ENCODE results near the gene PALD1.

The PALD1 gene

DNA sequence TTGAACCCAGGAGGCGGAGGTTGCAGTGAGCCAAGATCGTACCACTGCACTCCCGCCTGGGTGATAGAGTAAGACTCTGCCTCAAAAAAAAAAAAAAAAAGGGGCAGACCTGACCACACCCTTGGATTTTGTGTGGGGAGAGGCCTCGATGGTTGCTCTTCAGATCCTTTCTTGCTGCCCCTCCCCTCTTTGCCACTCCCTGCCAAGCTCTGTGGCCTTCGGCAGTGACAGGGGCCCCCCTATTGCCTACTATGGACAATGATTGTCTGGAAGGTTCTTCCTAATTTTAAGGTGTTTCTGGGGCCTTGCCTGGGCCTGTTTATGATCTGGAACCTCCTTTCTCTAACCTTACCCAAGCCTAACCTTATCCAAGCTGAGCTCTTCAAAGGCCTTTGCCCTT, 123.2 kb downstream of the PALD1 start:
- no peak overlapping the region for H2BK12ac ChIP-seq (ENCODE audit: low read length)
- no peak overlapping the region for H3K4me2 ChIP-seq (ENCODE audit: low read length)
- H3K4me1 ChIP-seq (ENCODE audit: control insufficient read depth in 1 of 2, insufficient read depth in 2 of 2, low read length in 2 of 2) = no peaks in the 10 kb centered on the region
- no peak overlapping the region for H3K4ac ChIP-seq (ENCODE audit: low read depth, low read length)
- no peak overlapping the region for H2BK5ac ChIP-seq (ENCODE audit: low read depth, low read length, poor library complexity)
- no peak overlapping the region for H4K91ac ChIP-seq (ENCODE audit: low read depth, low read length)
- H4K8ac ChIP-seq (ENCODE audit: low read depth, low read length) = no peak overlapping the region
- H3K4me3 ChIP-seq (ENCODE audit: low read depth, low read length) = no peak overlapping the region
- WGBS (ENCODE audit: extremely low coverage, insufficient coverage, insufficient read length) = no CpG with 5 or more reads among the region's 5 CpGs
- H2AK5ac ChIP-seq (ENCODE audit: low read length) = no peak overlapping the region
- no peak overlapping the region for H2BK120ac ChIP-seq (ENCODE audit: insufficient read depth, low read length, poor library complexity)
- H3K9ac ChIP-seq (ENCODE audit: low read length) = no peak overlapping the region
- H3K14ac ChIP-seq (ENCODE audit: low read length) = no peak overlapping the region
- no peak overlapping the region for H3K18ac ChIP-seq (ENCODE audit: low read length)
- H3K36me3 ChIP-seq (ENCODE audit: control insufficient read depth in 1 of 2, insufficient read depth in 2 of 2, low read length in 2 of 2) = no peaks in the 10 kb centered on the region
- H3K27me3 ChIP-seq (ENCODE audit: insufficient read depth, low read length) = no peaks in the 10 kb centered on the region
- no peak overlapping the region for H3K27ac ChIP-seq (ENCODE audit: low read depth, low read length)
- H3K9me3 ChIP-seq (ENCODE audit: insufficient read depth, low read depth, low read length) = peaks cover 2% of the 10 kb centered on the region
- H2AFZ ChIP-seq (ENCODE audit: insufficient read depth, low read length, poor library complexity) = no peak overlapping the region
- H4K12ac ChIP-seq (ENCODE audit: low read depth, low read length) = no peak overlapping the region
- H3K23ac ChIP-seq (ENCODE audit: low read length) = no peak overlapping the region
- no peaks in the 10 kb centered on the region for H3K79me2 ChIP-seq (ENCODE audit: control insufficient read depth, insufficient read depth, low read length, poor library complexity)
- no peak for DNase-seq
- no peaks in the 10 kb centered on the region for H3K79me1 ChIP-seq (ENCODE audit: low read length)

DNA sequence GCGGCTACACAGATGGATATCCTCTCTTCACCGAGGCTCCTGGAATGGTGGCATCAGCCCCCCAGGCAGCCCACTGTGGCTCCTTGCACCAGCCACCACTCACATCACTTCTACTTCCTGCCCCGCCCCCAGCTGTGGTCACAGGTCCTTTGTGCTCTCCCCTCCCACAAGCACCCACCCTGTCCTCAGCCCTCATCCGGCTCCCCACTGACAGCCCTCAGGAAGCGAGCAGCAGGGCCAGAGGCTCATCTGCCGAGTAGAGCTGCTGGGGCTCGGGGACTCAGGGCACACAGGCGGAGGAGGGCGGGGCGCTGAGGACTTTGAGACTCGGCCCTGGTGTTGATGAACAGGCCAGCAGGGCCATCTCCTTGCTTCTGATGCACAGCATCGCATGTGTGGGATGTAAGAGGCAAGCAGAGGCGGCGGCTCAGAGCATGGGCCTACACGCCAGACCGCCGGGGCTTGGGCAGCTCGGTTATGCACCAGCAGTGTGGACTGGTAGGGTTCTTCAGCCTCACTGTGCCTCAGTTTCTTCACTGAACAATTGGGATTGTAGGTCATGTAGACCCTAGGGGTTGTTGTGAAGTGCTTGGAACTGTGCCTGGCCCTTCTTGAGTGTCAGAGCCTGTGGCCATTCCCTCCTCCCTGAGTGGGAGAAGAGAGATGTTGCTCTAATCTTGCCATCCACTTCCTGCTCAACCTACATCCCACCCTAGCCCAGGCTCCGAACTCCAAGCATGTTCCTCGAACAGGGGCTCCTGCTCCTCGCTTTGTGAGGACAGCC, 124.3 kb downstream of the PALD1 start, which contains the start of gene PRF1:
TSS of gene PRF1 (minus strand) at position 77 of the 784 bp plus-strand sequence. CDS start 1,839 bp downstream, outside the sequence.
- Histone ChIP-seq H4K12ac (ENCODE audit: low read depth, low read length) (no peak within 1 kb of the TSS), H3K36me3 (ENCODE audit: control insufficient read depth in 1 of 2, insufficient read depth in 2 of 2, low read length in 2 of 2) (no peaks in the 10 kb centered on the region), H3K23ac (ENCODE audit: low read length) (no peak within 1 kb of the TSS), H2BK12ac (ENCODE audit: low read length) (no peak within 1 kb of the TSS), H3K18ac (ENCODE audit: low read length) (no peak within 1 kb of the TSS), H3K27me3 (ENCODE audit: insufficient read depth, low read length) (no peaks in the 10 kb centered on the region), H2BK120ac (ENCODE audit: insufficient read depth, low read length, poor library complexity) (no peak within 1 kb of the TSS), H3K14ac (ENCODE audit: low read length) (no peak within 1 kb of the TSS), H3K4me1 (ENCODE audit: control insufficient read depth in 1 of 2, insufficient read depth in 2 of 2, low read length in 2 of 2) (no peaks in the 10 kb centered on the region), H3K9ac (ENCODE audit: low read length) (no peak within 1 kb of the TSS), H3K4ac (ENCODE audit: low read depth, low read length) (no peak within 1 kb of the TSS), H4K91ac (ENCODE audit: low read depth, low read length) (no peak within 1 kb of the TSS), H2AFZ (ENCODE audit: insufficient read depth, low read length, poor library complexity) (no peak within 1 kb of the TSS), H4K8ac (ENCODE audit: low read depth, low read length) (no peak within 1 kb of the TSS), H3K27ac (ENCODE audit: low read depth, low read length) (no peak within 1 kb of the TSS), H3K9me3 (ENCODE audit: insufficient read depth, low read depth, low read length) (peaks cover 2% of the 10 kb centered on the region), H3K79me1 (ENCODE audit: low read length) (no peaks in the 10 kb centered on the region), H3K4me2 (ENCODE audit: low read length) (no peak within 1 kb of the TSS), H2BK5ac (ENCODE audit: low read depth, low read length, poor library complexity) (no peak within 1 kb of the TSS), H2AK5ac (ENCODE audit: low read length) (no peak within 1 kb of the TSS), H3K79me2 (ENCODE audit: control insufficient read depth, insufficient read depth, low read length, poor library complexity) (no peaks in the 10 kb centered on the region), H3K4me3 (ENCODE audit: low read depth, low read length) (no peak within 1 kb of the TSS)
- WGBS (ENCODE audit: extremely low coverage, insufficient coverage, insufficient read length) = no CpG with 5 or more reads among the region's 21 CpGs
- no peak for DNase-seq

DNA sequence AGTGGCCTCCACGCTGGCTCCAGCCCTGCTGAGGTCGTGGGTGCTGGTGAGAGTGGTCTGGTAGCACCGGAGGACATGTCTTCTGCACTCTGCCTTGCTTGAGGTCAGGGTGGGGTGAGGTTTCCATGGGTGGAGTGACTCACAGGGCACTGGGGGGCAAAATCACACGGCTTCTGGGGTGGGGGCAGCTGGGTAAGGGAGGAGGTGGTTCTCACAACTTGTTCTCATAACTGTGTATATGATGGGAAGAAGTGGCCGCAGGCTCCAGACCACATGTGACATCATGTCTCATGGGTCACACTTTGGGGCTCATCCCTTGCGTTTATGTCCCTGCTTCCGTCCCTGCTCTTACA, 124.9 kb downstream of the PALD1 start:
- no CpG with 5 or more reads among the region's 7 CpGs for whole genome bisulfite sequencing (ENCODE audit: extremely low coverage, insufficient coverage, insufficient read length)
- Histone ChIP-seq H2BK12ac (ENCODE audit: low read length) (no peak overlapping the region), H3K14ac (ENCODE audit: low read length) (no peak overlapping the region), H4K12ac (ENCODE audit: low read depth, low read length) (no peak overlapping the region), H4K8ac (ENCODE audit: low read depth, low read length) (no peak overlapping the region), H3K9me3 (ENCODE audit: insufficient read depth, low read depth, low read length) (peaks cover 2% of the 10 kb centered on the region), H3K79me1 (ENCODE audit: low read length) (no peaks in the 10 kb centered on the region), H2AK5ac (ENCODE audit: low read length) (no peak overlapping the region), H3K23ac (ENCODE audit: low read length) (no peak overlapping the region), H3K27me3 (ENCODE audit: insufficient read depth, low read length) (no peaks in the 10 kb centered on the region), H4K91ac (ENCODE audit: low read depth, low read length) (no peak overlapping the region), H3K9ac (ENCODE audit: low read length) (no peak overlapping the region), H2BK120ac (ENCODE audit: insufficient read depth, low read length, poor library complexity) (no peak overlapping the region), H3K18ac (ENCODE audit: low read length) (no peak overlapping the region), H3K4me2 (ENCODE audit: low read length) (no peak overlapping the region), H2BK5ac (ENCODE audit: low read depth, low read length, poor library complexity) (no peak overlapping the region), H3K79me2 (ENCODE audit: control insufficient read depth, insufficient read depth, low read length, poor library complexity) (no peaks in the 10 kb centered on the region), H3K36me3 (ENCODE audit: control insufficient read depth in 1 of 2, insufficient read depth in 2 of 2, low read length in 2 of 2) (no peaks in the 10 kb centered on the region), H3K27ac (ENCODE audit: low read depth, low read length) (no peak overlapping the region), H2AFZ (ENCODE audit: insufficient read depth, low read length, poor library complexity) (no peak overlapping the region), H3K4ac (ENCODE audit: low read depth, low read length) (no peak overlapping the region), H3K4me1 (ENCODE audit: control insufficient read depth in 1 of 2, insufficient read depth in 2 of 2, low read length in 2 of 2) (no peaks in the 10 kb centered on the region), H3K4me3 (ENCODE audit: low read depth, low read length) (no peak overlapping the region)
- DNase-seq = no peak

DNA sequence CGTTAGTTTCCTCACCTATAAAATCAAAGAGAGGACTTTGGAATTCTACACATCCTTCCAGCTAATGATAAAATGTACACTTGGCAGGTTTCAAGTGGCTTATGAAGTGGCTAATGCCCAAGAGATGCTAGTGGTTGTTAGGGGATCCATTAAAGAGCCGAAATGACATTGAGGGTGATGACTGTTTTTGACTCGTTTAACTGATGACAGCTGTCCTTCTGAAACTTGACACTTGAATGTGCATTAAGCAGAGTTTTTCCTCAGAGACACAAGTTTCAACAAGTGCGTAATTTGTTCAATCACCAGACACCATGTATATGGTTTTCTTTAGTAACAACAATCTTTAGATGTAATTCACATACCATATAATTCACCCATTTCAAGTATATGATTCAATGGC, 125.5 kb downstream of the PALD1 start:
- Histone ChIP-seq H2BK120ac (ENCODE audit: insufficient read depth, low read length, poor library complexity) (no peak overlapping the region), H3K4me1 (ENCODE audit: control insufficient read depth in 1 of 2, insufficient read depth in 2 of 2, low read length in 2 of 2) (no peaks in the 10 kb centered on the region), H3K9ac (ENCODE audit: low read length) (no peak overlapping the region), H3K18ac (ENCODE audit: low read length) (no peak overlapping the region), H3K27ac (ENCODE audit: low read depth, low read length) (no peak overlapping the region), H2BK12ac (ENCODE audit: low read length) (no peak overlapping the region), H3K9me3 (ENCODE audit: insufficient read depth, low read depth, low read length) (no peaks in the 10 kb centered on the region), H2AK5ac (ENCODE audit: low read length) (no peak overlapping the region), H3K4me2 (ENCODE audit: low read length) (no peak overlapping the region), H3K14ac (ENCODE audit: low read length) (no peak overlapping the region), H3K4me3 (ENCODE audit: low read depth, low read length) (no peak overlapping the region), H4K8ac (ENCODE audit: low read depth, low read length) (no peak overlapping the region), H3K27me3 (ENCODE audit: insufficient read depth, low read length) (no peaks in the 10 kb centered on the region), H3K23ac (ENCODE audit: low read length) (no peak overlapping the region), H3K79me1 (ENCODE audit: low read length) (no peaks in the 10 kb centered on the region), H3K4ac (ENCODE audit: low read depth, low read length) (no peak overlapping the region), H2BK5ac (ENCODE audit: low read depth, low read length, poor library complexity) (no peak overlapping the region), H4K12ac (ENCODE audit: low read depth, low read length) (no peak overlapping the region), H4K91ac (ENCODE audit: low read depth, low read length) (no peak overlapping the region), H2AFZ (ENCODE audit: insufficient read depth, low read length, poor library complexity) (no peak overlapping the region), H3K79me2 (ENCODE audit: control insufficient read depth, insufficient read depth, low read length, poor library complexity) (no peaks in the 10 kb centered on the region), H3K36me3 (ENCODE audit: control insufficient read depth in 1 of 2, insufficient read depth in 2 of 2, low read length in 2 of 2) (no peaks in the 10 kb centered on the region)
- WGBS (ENCODE audit: extremely low coverage, insufficient coverage, insufficient read length) = no CpG with 5 or more reads among the region's 4 CpGs
- no peak for DNase-seq

Measured in trophoblast cell (in vitro differentiated cells and primary cell).